Measurements from ENCODE around the gene ANKFY1.

The ANKFY1 gene

DNA sequence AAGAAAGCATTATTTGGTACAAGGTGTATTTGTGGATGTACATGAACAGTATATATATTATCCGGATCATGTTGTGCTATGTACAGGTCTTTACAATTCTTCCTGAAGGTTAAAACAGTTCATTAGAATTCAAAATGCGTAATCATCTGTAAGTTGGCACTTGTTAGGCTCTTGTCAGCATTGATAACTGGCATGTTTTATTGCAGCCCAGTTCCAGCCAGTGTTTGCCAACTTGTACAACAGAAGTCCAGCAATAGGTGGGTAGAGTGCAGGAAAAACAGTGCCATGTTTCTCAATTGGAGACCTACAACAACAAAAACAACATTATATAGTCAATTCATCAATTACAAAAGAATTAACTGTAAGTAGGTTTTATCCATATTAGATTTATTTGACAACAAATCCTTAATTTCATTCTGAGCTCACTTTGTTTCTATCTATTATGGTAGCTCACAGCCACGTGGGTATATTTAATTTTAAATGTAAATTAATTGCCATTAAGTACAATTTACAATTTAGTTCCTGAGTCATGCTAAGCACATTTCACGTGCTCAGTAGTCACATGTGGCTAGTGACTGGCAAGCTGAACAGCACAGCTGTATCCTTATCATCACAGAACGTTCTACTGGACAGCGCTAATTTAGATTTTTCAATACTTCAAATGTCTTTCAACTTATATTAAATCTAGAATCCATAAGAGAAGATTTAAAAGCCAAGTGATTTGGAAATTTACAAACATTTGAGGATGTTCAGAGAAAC, 8.6 kb upstream of the ANKFY1 start:
- TF ChIP-seq, protein P1, sequence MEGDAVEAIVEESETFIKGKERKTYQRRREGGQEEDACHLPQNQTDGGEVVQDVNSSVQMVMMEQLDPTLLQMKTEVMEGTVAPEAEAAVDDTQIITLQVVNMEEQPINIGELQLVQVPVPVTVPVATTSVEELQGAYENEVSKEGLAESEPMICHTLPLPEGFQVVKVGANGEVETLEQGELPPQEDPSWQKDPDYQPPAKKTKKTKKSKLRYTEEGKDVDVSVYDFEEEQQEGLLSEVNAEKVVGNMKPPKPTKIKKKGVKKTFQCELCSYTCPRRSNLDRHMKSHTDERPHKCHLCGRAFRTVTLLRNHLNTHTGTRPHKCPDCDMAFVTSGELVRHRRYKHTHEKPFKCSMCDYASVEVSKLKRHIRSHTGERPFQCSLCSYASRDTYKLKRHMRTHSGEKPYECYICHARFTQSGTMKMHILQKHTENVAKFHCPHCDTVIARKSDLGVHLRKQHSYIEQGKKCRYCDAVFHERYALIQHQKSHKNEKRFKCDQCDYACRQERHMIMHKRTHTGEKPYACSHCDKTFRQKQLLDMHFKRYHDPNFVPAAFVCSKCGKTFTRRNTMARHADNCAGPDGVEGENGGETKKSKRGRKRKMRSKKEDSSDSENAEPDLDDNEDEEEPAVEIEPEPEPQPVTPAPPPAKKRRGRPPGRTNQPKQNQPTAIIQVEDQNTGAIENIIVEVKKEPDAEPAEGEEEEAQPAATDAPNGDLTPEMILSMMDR (IDR thresholded peaks at IDR 0.05; ENCODE audit: low read depth, low read length, missing control alignments): no peak
- no peak overlapping the region for H3K4me3 ChIP-seq (replicated peaks; ENCODE audit: low read depth, low read length)
- DNase-seq (ENCODE audit: extremely low read depth, low read depth): no peak

DNA sequence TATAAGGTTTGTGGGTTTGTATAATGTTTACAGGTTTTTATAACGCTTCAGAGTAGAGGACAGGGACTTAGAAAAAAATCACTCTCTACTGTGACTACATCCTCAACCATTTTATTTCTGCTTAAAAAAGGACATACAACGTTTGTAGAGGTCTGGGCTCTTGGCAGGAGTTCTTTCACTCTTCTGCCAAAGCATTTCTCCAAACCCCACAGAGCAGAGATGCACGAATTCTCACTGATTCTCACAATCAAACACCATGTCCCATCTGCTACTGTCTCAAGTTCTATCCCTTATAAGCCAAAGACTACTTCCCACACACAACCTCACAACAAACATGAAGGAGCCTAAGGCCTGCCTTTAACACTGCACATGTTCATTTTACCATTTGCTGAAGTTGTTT, 7.0 kb upstream of the ANKFY1 start:
- DNase-seq (ENCODE audit: extremely low read depth, low read depth): no peak
- TF ChIP-seq, protein P1 (IDR thresholded peaks at IDR 0.05; ENCODE audit: low read depth, low read length, missing control alignments): no peak
- H3K4me3 ChIP-seq (replicated peaks; ENCODE audit: low read depth, low read length): no peak overlapping the region

DNA sequence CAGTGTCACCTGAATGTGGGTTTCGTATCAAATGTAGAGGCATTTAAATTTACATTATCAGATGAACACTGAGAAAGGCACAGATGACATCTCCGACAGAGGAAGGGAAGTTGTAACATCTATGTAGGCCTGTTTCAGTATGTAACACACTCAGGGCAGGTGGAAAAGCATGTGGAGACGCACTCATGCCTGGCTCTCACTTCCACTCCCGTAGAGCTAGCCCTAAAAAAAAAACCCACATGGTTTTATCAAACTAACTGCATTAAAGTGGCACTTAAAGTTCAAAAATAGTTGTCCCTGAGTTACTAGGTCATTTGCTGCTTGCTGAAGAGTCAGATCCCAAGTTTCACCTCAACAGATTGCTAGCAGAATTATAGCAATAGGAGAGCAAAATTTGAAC, 6.1 kb upstream of the ANKFY1 start:
- no peak overlapping the region for H3K4me3 ChIP-seq (replicated peaks; ENCODE audit: low read depth, low read length)
- TF ChIP-seq, protein P1 (IDR thresholded peaks at IDR 0.05; ENCODE audit: low read depth, low read length, missing control alignments): no peak
- no peak for DNase-seq (ENCODE audit: extremely low read depth, low read depth)

DNA sequence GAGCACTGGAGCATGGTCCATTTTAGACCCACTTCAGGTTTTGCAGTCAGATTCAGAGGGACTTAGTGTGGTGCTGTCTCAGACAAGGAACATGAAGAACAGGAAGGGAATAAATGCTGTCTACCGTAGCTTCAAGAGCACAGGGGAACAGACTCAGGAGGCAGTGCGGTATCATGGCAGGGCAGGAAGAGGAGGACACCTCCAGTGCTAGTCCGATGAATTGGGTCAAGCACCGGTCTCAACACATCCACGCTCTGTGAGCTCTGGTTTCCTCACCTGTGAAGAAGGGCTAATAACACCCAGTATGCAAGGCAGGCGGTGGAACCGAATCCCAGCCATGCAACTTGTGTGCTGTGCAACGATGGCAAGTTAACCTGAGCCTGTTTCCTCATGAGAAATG, 3.6 kb upstream of the ANKFY1 start:
- no peak for DNase-seq (ENCODE audit: extremely low read depth, low read depth)
- no peak overlapping the region for H3K4me3 ChIP-seq (replicated peaks; ENCODE audit: low read depth, low read length)
- TF ChIP-seq, protein P1 (IDR thresholded peaks at IDR 0.05; ENCODE audit: low read depth, low read length, missing control alignments): no peak

DNA sequence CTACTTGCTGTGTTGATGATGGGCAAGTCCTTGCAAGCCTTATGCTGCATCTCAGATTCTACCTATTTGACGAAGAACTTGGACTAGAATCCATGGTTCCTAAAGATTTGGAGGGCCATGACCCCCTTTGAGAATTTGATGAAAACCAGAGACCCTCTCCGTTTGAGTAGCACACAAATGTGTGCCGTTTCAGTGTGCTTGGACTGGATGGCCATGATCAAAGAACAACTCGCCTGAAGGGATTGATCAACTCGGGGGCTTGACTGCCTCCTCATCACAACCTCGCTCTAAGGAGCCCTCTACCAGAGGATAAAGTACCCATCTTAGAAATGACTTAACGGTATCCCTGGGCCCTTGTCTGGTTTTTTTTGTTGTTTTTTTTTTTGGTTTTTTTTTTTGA, 2.8 kb upstream of the ANKFY1 start:
- H3K4me3 ChIP-seq (replicated peaks; ENCODE audit: low read depth, low read length): no peak overlapping the region
- TF ChIP-seq, protein P1 (IDR thresholded peaks at IDR 0.05; ENCODE audit: low read depth, low read length, missing control alignments): no peak
- no peak for DNase-seq (ENCODE audit: extremely low read depth, low read depth)

DNA sequence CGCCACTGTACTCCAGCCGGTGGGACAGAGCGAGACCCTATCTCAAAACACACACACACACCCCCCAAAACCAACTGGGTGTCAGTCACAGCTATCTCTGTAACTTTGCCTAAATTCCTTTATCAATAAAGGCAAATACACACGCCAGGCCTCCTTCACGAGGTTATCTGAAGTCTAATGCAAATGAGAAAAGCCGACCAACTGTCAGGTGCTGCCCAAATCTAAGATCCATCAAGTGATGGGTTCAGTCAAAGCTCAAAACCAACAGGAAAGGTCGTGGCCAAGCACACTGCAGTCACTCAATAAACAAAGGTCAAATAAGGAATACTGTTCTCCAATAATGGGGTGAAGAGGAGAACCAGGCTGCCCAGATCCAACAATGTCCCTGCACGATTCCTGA, 1.1 kb downstream of the ANKFY1 start:
- peak overlapping the region; percentile 83 for H3K4me3 ChIP-seq (replicated peaks; ENCODE audit: low read depth, low read length)
- TF ChIP-seq, protein P1 (IDR thresholded peaks at IDR 0.05; ENCODE audit: low read depth, low read length, missing control alignments): no peak
- no peak for DNase-seq (ENCODE audit: extremely low read depth, low read depth)

DNA sequence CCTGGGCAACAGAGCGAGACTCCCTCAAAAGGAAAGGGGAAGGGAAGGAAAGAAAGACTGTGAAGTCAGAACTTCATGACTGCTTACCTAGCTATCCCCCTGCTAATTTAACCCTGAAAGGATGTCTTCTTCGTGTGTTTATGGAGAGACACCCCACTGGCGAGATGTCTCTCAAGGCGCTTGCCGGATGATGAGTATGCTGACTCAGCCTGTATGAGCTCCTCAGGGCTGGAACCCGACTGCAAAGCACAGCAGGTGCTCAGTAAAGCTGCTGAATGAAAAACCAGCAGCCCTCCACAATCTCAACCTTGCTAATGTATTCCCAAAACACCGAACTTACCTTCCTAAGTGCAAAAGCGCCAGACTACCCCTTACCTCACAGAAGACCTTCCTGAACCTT, 2.3 kb downstream of the ANKFY1 start:
- DNase-seq (ENCODE audit: extremely low read depth, low read depth): no peak
- H3K4me3 ChIP-seq (replicated peaks; ENCODE audit: low read depth, low read length): no peak overlapping the region
- TF ChIP-seq, protein P1 (IDR thresholded peaks at IDR 0.05; ENCODE audit: low read depth, low read length, missing control alignments): no peak
